Measurements from ENCODE around the gene LIN7B. TPM values are rescaled to one million over a fixed set of nuclear protein-coding genes. Genes with fewer than 3 reads are reported as not detected.

The LIN7B gene, protein sequence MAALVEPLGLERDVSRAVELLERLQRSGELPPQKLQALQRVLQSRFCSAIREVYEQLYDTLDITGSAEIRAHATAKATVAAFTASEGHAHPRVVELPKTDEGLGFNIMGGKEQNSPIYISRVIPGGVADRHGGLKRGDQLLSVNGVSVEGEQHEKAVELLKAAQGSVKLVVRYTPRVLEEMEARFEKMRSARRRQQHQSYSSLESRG
- total RNA-seq (2022; extraction: Qiagen RNA extraction), result 5.5 to 8.7 TPM (median 7.2 TPM) in 5 replicates

DNA sequence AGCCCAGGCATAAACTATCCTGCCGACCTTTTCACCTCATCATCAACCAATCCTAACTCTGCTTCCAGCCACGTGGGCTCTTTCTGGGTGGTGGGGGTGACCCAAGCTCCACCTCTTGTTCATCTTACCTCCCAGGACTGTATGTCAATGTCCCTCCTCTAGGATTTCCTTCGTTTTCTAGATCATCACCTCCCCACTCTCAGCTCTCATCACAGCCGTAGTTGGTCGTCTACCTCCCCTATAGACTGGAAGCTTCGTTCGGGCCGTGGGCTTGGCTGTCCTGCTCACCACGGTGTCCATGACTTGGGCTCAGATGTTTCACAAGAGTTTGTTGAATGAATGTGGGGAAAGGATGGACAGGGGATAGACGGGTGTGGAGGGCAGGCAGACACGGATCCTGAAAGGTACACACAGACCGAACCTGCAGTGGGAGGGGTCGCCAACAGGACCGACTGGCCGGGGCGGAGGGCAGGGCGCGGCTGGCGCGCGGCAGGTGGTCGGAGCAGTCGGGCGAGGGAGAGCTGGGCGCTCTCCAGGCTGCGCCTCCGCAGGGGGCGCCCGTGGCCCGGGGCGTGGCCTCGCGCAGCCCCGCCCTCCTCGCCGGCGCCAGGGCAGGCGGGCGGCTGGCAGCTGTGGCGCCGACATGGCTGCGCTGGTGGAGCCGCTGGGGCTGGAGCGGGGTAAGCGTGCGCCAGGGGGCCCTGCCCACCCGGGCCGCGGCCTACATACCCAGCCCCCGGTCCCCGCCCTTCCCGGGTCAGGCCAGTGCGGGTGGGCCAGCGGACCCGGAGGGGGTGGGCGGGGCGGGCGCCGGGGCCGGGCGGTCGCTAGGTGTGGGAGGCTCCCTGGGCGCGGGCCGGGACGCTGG lies at the start of gene LIN7B:
Gene LIN7B (plus strand): TSS at position 609 of the 868 bp plus-strand sequence. CDS start 35 bp downstream, at position 644.

DNA sequence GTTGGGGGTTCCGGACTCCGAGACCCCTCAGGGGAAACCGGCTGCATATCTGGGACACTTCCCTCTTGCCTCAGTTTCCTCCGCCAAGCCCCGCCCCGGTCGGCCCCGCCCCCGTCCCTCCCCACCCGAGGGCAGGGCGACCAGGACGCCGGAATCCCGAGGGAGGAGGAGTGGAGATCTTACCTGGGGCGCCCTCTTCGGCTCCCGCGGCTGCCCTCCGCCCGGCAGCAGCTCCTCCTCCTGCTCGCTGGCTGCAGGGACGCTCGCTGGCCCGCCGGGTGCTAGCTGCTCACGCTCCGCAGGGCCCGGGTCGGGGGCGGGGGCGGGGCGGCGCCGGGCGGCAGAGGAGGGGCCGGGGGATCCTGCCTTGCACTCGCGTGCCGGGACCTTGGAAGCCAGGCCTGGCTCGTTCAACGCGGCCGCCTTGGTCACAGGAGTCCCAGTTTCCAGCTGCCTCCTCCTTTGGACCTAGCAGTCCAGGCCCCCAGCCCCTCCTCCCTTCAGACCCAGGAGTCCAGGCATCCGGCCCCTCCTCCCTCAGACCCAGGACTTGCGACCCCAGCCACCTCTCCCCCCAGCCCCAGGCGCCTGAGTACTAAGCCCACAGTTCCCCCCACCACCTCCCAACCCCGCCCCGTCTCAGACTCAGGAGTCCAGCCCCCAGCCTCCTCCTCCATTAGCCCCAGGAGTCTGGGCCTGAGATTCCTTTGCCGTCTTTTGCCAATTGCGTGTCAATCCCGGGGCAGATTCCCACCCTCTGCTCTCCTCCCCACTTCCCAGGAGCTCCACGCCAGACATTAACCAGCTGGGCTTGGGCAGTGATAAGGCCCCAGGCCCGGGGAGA lies 49.2 kb upstream of the LIN7B start, which contains the start of gene NTF4:
Gene NTF4 (minus strand): TSS at position 51 of the 844 bp plus-strand sequence. CDS start 2,821 bp downstream, outside the sequence.

DNA sequence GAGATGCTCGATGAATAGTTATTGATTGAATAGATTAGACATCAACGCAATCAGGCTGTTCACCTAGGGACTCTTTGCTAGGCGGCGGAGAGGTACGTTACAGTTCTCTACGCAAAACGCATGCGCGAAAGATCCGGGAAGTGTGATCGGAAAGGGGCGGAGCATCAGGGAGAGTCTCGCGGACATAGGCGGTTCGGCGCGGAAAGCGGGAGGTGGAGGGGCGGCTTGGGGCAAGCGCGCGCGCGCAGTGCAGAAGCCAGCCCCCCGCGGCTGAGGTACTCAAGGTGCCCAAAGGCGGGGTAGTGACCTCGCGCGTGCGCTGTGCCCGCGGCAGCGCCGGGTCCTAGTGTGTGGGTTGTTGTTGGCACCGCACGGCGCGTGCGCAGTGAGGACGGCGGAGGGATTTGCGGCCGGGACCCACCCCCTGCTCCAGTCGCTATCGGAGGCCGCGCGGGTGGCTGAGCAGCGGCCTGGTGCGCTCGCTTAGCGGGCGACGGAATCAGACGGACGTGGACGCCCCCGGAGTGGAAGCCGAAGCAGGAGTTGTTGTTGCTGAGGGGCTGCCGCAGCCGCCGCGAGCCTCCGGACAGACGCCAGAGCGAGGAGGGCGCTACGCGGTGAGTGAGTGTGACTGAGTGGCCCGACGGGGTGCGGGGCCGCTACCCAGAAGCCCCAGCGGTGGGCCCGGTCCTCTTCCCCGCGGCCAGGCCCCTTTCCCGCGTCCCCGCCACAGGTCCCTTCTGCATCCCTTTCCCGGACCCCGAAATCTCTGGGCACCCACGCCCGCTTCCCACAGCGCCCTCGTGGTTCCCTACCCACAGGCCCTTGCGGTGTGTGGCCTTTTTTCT lies 28.9 kb upstream of the LIN7B start, which contains the start of gene SNRNP70:
Gene SNRNP70 (plus strand): TSS at position 432 of the 848 bp plus-strand sequence. CDS start 964 bp downstream, outside the sequence.

DNA sequence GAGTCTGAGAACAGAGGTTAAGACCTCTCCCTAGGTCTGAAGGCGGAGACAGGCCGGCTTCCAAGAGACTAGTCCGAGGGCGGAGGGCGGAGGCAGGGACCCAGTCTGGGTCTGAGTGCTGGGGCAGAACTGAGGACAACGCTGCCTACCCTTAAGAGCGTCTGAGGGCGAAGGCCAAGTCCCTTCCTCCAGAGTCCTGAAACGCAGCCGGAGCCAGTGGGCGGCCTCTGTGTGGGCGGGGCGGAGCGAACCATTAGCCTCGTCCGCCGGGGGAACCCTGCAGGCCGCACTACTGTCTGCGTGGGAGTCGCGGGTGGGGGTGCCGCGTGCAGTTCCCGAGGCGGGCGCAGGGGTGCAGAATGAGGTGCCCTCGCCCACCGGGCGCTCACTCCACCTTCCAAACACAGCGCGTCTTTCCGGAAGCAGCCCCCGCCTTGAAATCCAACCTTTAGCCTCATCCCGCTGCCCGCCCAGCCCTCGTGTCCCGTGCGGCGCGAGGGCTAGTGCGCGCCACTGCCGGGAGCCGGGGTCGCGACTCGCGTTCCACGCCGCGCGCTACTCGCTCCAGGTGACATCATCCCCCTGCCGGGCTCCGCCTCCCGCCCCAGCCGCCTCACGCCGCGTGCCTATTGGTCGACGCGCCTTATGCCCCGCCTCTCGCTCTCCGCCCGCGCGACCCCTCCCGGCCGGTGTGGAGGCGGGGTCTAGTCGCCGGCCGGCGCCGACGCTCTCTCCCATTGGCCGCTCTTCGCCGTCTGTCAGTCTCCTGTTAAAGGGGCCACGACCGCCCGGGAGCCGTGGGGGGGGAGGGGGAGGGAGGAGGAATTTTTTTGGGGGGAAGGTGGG lies 4.6 kb downstream of the LIN7B start, which contains the start of gene C19orf73:
Gene C19orf73 (minus strand): TSS at position 579 of the 846 bp plus-strand sequence. CDS start 121 bp downstream, at position 458.

DNA sequence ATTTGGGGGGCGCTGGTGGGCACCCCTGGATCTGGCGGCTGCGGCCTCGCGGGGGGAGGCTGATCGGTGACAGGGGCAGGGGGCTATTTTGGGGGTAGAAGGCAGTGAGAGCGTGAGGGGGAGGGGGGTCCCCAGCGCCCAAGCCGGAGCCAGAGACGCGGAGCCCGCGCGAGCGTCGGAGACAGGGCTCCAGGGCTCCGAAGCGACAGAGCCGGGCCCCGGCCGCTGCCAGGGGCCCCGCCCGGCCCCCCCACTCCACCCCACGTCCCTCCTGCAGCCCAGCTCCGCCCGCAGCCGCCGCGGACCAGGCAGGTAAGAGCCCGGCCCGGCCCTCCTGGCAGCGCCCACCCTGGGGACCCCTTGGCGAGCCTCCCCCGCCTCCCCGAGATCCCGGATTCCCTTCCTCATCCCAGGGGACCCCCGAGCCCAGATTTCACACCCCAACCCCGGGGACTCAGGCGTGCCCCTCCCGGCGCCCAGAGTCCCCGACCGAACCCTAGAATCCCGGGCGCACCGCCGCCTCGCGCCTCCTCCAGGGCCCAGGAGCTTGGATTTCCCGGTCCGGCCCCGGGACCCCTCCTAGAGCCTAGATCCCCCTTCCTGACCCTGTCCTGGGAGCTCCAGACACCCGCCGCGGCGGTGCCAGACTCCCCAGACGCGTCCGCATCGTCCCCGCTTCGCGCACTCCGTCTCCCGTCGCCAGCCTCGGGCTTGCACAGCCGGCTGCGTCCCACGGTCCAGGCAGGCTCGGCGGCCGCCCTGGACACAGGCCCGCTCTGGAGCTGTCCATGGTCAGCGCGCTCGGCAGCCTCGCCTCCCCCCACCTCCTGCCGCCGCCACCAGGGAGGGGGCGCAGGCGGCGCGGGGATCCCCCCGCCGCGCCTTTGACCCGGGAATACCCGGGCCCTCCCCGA lies 5.5 kb downstream of the LIN7B start, which contains the start of gene PPFIA3:
Gene PPFIA3 (plus strand): TSS at position 134 of the 914 bp plus-strand sequence. CDS start 8,330 bp downstream, outside the sequence.

DNA sequence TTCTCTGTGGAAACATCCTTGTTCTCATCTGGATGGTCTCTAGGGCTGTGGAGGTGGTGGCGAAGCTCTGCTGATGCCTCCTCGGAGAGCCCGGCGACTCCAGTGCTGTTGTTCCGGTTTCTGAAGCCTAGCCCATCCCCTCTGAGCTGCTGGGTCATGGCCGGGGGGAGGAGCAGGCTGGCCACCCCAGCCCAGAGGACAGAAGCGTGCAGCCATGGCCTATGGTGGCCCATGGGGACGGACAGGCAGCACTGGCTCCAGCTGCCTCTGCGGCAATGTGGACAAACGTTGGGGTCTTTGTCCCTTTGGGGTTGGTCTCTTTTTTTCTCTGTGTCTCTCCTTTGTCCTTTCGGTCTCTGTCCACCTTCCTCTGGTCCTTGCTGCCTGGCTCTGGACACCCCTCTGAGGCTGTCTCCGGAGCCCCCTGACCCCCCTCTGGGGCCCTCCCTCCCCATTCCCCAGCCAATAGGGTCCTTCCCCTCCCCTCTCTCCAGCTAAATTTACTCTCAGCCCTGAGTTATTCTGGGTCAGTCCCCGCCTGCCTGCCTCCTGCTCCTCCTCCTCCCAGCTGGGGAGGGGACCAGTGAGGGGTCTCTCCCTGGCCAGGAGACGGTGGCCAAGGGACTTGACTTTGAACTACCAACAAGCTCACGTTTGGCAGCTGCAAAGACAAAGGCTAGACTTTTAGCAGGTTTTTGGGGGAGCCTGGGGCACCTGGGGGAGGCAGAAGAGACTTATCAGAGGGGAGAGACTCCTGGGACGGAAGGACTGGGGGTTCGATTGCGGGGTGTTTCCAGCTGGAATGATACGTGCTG lies 41.0 kb downstream of the LIN7B start, which contains the start of gene HRC:
Gene HRC (minus strand): TSS at position 392 of the 815 bp plus-strand sequence. CDS start 159 bp downstream, at position 233.

DNA sequence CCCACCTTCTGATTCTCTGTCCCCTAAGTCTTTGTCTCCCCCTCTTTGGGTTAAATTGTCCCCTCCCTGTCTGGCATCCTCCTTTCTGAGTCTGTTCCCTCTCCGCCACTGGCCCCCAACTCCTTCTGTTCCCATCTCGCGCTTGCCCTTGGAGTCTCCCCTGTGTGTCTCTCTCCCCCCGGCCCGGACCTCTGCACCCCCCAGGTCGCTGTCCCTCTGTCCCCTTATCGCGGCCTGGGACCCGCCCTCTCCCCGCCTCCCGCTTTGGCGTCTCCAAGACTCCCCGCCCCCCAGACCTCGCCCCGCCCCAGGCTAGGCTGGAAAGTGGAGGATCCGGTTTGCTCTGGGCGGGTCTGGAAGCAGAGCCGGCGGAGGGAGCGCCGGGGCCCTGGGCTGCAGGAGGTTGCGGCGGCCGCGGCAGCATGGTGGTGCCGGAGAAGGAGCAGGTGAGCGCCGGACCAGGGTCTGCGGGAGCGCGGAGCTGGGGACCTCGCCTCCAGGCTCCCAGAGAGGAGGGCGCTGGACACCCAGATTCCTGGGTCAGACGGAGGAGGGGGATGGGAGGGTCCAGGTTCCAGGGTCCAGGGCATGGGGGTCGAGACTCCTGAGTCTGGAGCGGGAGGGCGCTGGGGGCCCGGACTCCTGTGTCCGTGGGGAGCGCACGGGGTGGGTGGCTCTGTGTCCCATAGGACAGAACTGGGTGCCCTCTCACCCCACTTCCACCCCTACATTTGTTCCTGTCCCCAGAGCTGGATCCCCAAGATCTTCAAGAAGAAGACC lies 43.5 kb downstream of the LIN7B start, which contains the start of gene TRPM4:
Gene TRPM4 (plus strand): TSS at position 348 of the 780 bp plus-strand sequence. CDS start 75 bp downstream, at position 423.

Other genes starting within 250 kb of the LIN7B start
- gene PLEKHA4, start 245.8 kb upstream of the LIN7B start, total RNA-seq (2022; extraction: Qiagen RNA extraction), result 1.2 to 2.0 TPM (median 1.8 TPM) in 5 replicates
- 81.6 to 126 TPM (median 104 TPM) in 5 replicates for gene PPP1R15A, start 241.9 kb upstream of the LIN7B start, total RNA-seq (2022; extraction: Qiagen RNA extraction)
- gene TULP2, start 215.6 kb upstream of the LIN7B start, total RNA-seq (2022; extraction: Qiagen RNA extraction), result not detected in 5 replicates
- 201 to 205 TPM (median 202 TPM) in 5 replicates for gene NUCB1, start 214.1 kb upstream of the LIN7B start, total RNA-seq (2022; extraction: Qiagen RNA extraction)
- 0.80 to 2.3 TPM (median 1.2 TPM) in 5 replicates for gene DHDH, start 180.7 kb upstream of the LIN7B start, total RNA-seq (2022; extraction: Qiagen RNA extraction)
- gene BAX, start 159.5 kb upstream of the LIN7B start, total RNA-seq (2022; extraction: Qiagen RNA extraction), result 272 to 378 TPM (median 341 TPM) in 5 replicates
- gene FTL, start 149.1 kb upstream of the LIN7B start, total RNA-seq (2022; extraction: Qiagen RNA extraction), result 17,118 to 23,794 TPM (median 18,268 TPM) in 5 replicates
- gene GYS1, start 121.1 kb upstream of the LIN7B start, total RNA-seq (2022; extraction: Qiagen RNA extraction), result 18.8 to 23.7 TPM (median 19.5 TPM) in 5 replicates
- gene RUVBL2, start 120.5 kb upstream of the LIN7B start, total RNA-seq (2022; extraction: Qiagen RNA extraction), result 221 to 255 TPM (median 225 TPM) in 5 replicates
- gene LHB, start 97.3 kb upstream of the LIN7B start, total RNA-seq (2022; extraction: Qiagen RNA extraction), result not detected in 5 replicates
- 0.64 TPM in 1 of 5 replicates, not detected in the others for gene CGB3, start 90.0 kb upstream of the LIN7B start, total RNA-seq (2022; extraction: Qiagen RNA extraction)
- gene CGB2, start 82.5 kb upstream of the LIN7B start, total RNA-seq (2022; extraction: Qiagen RNA extraction), result 0.44 TPM in 1 of 5 replicates, not detected in the others
- gene CGB1, start 77.5 kb upstream of the LIN7B start, total RNA-seq (2022; extraction: Qiagen RNA extraction), result not detected in 5 replicates
- gene CGB5, start 70.5 kb upstream of the LIN7B start, total RNA-seq (2022; extraction: Qiagen RNA extraction), result 0.38 to 0.85 TPM (median 0.62 TPM) in 4 of 5 replicates, not detected in the other
- gene CGB8, start 65.3 kb upstream of the LIN7B start, total RNA-seq (2022; extraction: Qiagen RNA extraction), result 2.4 to 3.4 TPM (median 3.2 TPM) in 5 replicates
- 0.36 to 0.83 TPM (median 0.53 TPM) in 5 replicates for gene CGB7, start 56.6 kb upstream of the LIN7B start, total RNA-seq (2022; extraction: Qiagen RNA extraction)
- gene NTF4, start 49.6 kb upstream of the LIN7B start, total RNA-seq (2022; extraction: Qiagen RNA extraction), result 0.35 to 1.6 TPM (median 0.63 TPM) in 5 replicates
- gene KCNA7, start 41.7 kb upstream of the LIN7B start, total RNA-seq (2022; extraction: Qiagen RNA extraction), result not detected in 5 replicates
- gene SNRNP70, start 28.9 kb upstream of the LIN7B start, total RNA-seq (2022; extraction: Qiagen RNA extraction), result 286 to 352 TPM (median 322 TPM) in 5 replicates
- 1.2 to 2.4 TPM (median 1.6 TPM) in 5 replicates for gene C19orf73, start 4.8 kb downstream of the LIN7B start, total RNA-seq (2022; extraction: Qiagen RNA extraction)
- 4.7 to 9.0 TPM (median 8.0 TPM) in 5 replicates for gene PPFIA3, start 5.2 kb downstream of the LIN7B start, total RNA-seq (2022; extraction: Qiagen RNA extraction)
- gene HRC, start 41.0 kb downstream of the LIN7B start, total RNA-seq (2022; extraction: Qiagen RNA extraction), result not detected in 5 replicates
- 8.4 to 11.5 TPM (median 9.5 TPM) in 5 replicates for gene TRPM4, start 43.4 kb downstream of the LIN7B start, total RNA-seq (2022; extraction: Qiagen RNA extraction)
- gene SLC6A16, start 210.8 kb downstream of the LIN7B start, total RNA-seq (2022; extraction: Qiagen RNA extraction), result 0.64 to 1.7 TPM (median 1.4 TPM) in 5 replicates
- gene CD37, start 221.0 kb downstream of the LIN7B start, total RNA-seq (2022; extraction: Qiagen RNA extraction), result not detected in 5 replicates
- 14.1 to 20.5 TPM (median 17.5 TPM) in 5 replicates for gene TEAD2, start 248.0 kb downstream of the LIN7B start, total RNA-seq (2022; extraction: Qiagen RNA extraction)
- gene DKKL1, start 249.5 kb downstream of the LIN7B start, total RNA-seq (2022; extraction: Qiagen RNA extraction), result 0.11 to 1.1 TPM (median 0.59 TPM) in 5 replicates

All from A549 treated with Mapracorat at 1 μM for 4 hours (cell line).